Measurements from ENCODE around the gene ST3GAL4.

The ST3GAL4 gene

DNA sequence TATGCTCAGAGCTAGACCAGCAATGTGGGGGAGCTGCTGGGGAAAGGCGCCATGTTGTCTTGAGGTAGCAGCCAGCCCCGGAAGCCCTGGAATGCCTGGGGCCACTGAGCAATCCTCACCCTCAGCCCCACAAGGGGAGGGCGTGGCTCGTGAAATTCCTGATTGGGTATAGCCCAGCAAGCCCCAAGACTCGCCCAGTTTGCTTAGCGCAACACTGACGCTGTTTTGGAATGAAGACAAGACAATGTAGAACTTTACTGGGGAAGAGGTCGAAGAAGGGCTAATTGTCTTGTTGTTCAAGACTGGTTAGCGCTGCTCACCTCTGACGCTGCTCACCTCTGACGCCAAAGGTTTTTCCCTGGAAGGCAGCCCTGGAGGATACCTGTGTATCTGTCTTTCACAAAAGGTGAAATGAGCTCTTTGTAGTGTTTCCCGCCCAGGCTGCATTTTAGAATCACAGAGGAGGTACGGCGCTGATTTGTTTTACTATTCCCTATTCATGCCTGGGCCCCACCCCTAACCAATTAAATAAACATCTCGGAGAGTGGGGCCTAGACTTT, 47.6 kb downstream of the ST3GAL4 start:
- FAIRE-seq (no peak), DNase-seq (ENCODE audit: insufficient read length, low spot score) (no peak)

DNA sequence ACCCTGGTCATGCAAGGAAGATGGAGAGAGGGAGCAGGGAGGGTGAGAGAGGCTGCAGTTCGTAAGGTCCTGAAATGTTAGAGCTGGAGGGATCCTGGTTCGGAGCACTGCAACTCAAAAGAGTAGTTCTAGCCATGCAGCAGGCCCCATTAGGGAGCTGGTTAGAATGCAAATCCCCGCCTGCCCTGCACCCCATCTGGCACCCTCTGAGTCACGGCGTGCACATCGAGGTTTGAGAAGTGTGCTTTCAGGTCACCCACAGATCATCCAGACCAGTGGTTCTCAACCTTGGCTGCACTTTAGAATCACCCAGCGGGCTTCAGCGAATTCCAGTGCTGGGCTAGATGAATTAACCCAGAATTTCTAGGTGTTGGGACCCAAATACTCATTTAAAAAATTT, 48.2 kb downstream of the ST3GAL4 start:
- DNase-seq (ENCODE audit: insufficient read length, low spot score) (no peak), FAIRE-seq (no peak)

DNA sequence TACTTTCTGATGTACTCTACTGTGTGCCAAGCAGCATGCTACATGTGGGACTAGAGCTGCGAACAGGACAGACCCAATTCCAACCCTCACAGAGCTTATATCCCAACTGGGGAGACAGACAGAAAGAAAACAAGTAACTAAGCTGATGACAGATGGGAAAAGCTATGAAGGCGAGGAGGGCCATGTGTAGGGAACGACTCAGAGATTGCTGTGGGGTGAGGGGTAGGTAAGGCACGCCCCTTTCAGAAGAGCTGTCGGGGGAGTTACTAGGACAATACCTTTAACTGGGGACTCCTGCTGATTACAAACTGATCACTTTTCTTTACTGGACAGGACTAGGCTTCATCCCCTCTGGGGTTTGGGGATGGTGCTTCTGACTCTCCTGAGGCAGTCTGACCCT, 48.9 kb downstream of the ST3GAL4 start:
- no peak for FAIRE-seq
- no peak for DNase-seq (ENCODE audit: insufficient read length, low spot score)

DNA sequence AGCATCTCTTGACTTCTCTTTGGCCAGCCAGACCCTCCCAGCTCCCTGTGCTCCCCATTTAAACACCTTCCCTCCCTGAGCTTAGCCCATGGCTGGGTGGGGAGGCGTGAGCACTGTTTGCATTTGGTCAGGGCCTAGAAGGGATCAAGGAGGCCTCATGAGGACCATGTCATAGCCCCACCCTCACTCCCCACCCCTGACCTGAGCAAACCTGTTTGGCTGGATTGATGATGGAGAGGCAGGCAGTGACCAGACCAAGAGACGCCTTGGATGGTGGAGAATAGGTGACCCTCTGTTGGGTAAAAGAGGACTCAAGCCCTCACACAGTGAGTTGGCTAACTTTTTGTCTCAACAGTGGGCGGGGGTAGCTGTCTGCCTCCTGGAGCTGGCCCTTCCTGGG, 49.9 kb downstream of the ST3GAL4 start:
- DNase-seq (ENCODE audit: insufficient read length, low spot score) (no peak), FAIRE-seq (no peak)

DNA sequence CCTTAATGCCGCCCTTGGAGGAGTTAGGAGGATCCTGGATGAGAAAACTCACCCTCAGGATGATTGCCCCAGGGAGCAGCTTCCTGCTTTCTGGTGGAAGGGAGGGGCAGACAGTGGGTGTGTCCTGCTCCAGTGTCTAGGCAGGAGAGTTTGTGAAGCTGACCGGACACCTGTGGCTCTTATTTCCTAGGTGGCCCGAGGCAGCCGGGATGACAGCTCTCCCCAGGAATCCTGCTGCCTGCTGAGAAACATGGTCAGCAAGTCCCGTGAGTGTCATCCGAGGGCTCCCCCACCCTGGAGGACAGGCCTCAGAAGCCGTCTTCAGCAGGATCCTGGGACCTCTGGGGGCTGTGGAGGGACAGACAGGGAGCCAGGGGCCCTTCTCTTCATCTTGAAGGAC, 50.4 kb downstream of the ST3GAL4 start:
- no peak for FAIRE-seq
- no peak for DNase-seq (ENCODE audit: insufficient read length, low spot score)

DNA sequence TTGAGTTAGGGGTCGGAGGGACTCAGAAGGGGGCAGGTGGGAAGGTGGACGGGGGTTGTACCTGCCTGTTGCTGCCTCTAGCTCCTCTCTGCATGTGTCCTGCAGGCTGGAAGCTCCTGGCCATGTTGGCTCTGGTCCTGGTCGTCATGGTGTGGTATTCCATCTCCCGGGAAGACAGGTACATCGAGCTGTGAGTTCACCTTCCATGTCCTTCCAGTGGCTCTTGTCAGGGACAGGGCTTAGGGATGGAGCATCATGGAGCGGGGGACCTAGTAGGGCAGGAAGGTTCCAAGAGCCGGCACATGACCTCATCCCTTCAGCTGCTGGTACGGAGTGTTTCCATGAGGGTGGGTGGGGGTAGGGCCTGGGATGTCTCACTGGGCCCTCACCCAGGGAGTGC, 50.9 kb downstream of the ST3GAL4 start:
- DNase-seq (ENCODE audit: insufficient read length, low spot score) (no peak), FAIRE-seq (no peak)

DNA sequence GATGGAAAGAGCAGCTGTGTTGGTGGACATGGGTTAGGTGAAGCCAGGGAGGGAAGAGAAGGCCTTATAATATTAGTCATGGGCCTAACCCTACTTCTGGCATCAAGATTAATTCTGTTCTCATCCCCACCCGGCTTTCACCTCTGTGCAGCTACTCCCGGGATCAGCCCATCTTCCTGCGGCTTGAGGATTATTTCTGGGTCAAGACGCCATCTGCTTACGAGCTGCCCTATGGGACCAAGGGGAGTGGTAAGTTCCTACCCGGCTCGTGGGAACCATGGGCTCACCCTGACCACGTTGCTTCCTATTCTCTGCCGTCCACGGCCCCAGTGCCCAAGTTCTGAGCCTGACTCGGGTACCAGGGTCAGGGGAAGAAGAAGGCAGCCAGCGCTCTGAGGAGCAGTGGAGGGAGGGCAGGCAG, 51.6 kb downstream of the ST3GAL4 start:
- FAIRE-seq (no peak), DNase-seq (ENCODE audit: insufficient read length, low spot score) (no peak)

DNA sequence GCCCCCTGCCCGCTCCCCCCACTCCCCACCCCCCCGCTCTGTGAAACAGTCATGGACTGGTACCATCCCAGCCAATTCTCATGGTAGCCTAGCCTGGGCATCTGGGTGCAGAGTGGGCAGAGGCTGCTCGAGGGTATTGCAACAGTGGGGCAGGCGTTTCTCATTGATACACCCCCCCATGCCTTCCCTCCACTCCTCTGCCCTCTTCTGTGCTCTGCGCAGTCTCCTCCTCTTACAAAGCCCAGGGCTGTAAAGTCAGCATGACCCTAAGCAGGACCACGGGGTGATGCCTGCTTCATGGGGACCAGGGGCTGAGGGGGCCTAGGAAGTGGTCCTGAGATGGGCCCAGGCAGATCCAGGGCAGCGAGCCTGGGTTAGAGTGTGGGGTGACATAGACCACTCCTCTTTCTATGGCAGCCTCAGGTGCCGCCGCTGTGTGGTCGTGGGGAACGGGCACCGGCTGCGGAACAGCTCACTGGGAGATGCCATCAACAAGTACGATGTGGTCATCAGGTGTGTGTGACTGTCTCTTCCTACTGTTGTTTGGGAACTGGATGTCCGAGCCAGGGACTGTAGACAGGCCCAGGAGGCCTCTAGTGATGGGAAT, 52.3 kb downstream of the ST3GAL4 start:
- no peak for DNase-seq (ENCODE audit: insufficient read length, low spot score)
- FAIRE-seq, result no peak

DNA sequence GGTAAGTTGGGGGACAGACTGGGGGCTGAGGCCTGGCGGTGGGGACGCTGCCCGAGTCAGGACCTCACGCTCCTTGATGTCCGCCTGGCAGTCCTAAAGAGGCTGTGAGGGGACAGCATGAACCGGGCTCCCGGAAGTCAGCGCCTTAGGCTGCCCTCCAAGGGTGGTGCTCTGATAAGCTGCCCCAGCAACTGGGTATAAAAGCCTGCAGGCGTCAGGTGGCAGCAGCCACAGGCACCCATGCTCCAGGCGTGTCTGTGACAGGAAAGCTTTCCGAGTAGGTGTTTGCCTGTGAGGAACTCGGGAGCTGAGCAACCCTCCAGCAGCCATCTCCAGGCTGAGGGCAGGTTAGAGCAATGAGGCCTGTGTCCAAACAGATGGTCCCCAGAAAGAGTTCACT, 53.0 kb downstream of the ST3GAL4 start:
- FAIRE-seq (no peak), DNase-seq (ENCODE audit: insufficient read length, low spot score) (no peak)

DNA sequence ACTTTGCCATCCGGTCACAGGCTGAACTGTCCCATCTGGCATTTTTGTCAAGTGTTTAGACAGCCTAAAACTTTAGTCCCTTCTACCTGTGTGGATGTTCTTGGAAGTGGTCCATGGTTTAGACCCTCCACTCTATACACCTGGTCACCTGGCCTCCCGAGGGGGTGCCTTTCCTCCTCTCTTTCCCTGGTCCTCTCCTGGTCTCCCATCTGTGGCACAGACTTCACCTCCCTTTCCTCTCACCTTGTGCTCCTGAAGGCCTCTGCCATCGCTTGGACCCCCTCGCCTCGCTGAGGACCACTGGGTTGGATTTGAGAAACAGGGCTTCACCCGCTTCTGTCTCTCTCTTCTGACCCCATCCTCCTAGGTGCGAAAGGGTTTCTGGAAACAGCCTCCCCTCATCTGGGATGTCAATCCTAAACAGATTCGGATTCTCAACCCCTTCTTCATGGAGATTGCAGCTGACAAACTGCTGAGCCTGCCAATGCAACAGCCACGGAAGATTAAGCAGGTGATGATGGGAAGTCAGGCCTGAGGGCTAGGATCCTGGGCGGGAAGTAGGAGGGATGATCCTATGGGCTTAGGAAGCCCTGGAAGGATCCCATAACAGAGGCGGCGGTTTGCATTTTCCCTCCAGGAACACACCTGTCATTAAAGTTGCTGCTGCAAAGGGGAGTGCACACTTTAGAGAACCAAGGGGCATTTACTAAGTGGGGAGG, 53.6 kb downstream of the ST3GAL4 start:
- DNase-seq (ENCODE audit: insufficient read length, low spot score) (no peak), FAIRE-seq (no peak)

DNA sequence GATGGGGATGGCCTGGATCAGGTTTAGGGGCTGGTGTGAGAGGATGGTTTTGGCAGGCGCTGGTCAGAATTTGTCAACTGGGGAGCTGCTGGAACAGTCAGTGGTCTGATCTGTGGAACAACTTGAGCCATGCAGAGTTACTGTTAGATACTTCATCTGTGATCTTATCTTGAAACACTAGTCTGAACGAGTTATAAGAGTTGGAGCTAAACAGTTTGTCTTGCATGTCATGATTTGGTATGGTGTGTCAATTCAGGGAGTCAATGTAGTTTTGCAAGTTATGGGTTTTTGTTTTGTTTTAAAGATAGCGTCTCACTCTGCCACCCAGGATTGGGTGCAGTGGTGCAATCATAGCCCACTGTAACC, 54.1 kb downstream of the ST3GAL4 start:
- FAIRE-seq (no peak), DNase-seq (ENCODE audit: insufficient read length, low spot score) (no peak)

DNA sequence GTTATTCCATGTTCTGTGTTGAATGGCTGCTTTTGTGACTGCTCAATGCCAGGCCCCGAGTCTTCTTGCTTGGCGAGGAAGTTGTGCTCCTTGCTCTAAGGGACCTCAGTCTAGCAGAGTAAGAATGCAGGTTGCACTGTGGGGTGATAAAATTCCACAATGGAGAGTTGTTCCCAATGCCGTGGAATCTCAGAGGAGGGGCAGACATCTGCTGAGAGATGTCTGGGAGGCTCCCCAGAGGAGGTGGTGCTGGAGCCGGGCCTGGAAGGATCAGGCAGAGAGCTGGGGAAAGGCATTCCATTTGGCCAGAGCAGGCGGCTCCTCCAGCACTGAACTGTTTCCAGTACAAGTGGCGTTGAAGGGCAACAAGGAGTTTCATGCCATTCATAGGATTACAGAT, 55.2 kb downstream of the ST3GAL4 start:
- no peak for FAIRE-seq
- no peak for DNase-seq (ENCODE audit: insufficient read length, low spot score)

DNA sequence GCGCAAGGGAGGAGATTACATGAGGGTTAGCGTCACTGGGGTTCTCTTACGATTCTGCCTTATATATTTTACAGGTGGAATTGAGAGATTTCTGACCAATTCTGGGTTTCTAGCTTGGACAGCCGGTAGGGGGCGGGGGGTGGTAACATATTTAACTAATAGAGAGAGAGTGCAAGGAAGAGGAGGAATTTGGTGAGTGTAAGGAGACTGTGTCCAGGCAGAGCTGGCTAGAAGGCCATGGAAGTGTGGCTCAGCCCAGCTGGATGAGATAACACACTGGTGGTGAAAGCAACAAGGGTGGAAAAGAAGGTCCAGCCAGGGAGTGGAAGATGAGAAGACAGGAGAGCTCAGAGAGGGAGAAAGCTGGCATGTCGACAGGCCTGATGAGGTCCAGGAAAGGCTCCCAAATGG, 56.5 kb downstream of the ST3GAL4 start:
- FAIRE-seq (no peak), DNase-seq (ENCODE audit: insufficient read length, low spot score) (no peak)

DNA sequence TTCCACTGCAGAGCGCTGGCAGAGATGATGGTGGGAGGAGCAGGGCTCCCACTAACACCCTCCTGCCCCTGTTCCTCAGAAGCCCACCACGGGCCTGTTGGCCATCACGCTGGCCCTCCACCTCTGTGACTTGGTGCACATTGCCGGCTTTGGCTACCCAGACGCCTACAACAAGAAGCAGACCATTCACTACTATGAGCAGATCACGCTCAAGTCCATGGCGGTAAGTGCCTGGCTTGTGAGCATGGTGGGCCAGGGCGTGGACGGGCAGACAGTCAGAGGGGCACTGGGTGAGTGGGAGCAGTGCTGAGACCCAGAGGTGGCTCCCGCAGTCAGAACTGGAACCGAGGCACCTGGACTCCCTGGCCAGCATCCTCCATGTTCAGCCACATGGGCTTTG, 57.9 kb downstream of the ST3GAL4 start:
- no peak for FAIRE-seq
- no peak for DNase-seq (ENCODE audit: insufficient read length, low spot score)

DNA sequence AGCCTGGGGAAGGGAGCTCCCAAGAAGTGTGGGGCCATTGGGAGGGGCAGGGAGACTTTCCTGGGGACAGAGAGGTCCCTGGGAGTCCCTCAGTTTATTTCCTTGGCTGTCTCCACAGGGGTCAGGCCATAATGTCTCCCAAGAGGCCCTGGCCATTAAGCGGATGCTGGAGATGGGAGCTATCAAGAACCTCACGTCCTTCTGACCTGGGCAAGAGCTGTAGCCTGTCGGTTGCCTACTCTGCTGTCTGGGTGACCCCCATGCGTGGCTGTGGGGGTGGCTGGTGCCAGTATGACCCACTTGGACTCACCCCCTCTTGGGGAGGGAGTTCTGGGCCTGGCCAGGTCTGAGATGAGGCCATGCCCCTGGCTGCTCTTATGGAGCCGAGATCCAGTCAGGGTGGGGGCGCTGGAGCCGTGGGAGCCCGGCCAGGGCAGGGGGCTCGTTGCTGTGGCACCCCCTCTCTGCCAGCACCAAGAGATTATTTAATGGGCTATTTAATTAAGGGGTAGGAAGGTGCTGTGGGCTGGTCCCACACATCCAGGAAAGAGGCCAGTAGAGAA, 58.4 kb downstream of the ST3GAL4 start:
- no peak for FAIRE-seq
- DNase-seq (ENCODE audit: insufficient read length, low spot score), result no peak

DNA sequence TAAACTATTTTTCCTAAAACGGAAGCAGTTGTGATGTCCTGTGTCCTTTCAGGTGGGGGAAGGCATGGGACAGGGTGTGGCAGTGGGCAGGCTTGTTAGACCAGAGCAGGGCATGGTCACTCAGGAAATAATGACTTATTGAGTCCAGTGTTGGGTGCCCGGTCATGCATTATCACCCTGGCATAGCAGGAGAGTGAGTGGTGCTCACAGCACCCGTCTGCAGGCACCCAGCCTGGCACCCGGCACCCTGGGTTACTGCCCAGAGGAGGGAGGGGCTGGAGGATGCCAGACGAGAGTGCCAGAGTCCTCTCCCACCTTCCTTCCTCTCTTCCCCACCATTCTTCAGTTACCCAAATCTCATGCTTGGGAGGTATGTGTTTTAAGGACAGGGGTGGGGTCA, 59.1 kb downstream of the ST3GAL4 start:
- no peak for FAIRE-seq
- DNase-seq (ENCODE audit: insufficient read length, low spot score), result no peak

DNA sequence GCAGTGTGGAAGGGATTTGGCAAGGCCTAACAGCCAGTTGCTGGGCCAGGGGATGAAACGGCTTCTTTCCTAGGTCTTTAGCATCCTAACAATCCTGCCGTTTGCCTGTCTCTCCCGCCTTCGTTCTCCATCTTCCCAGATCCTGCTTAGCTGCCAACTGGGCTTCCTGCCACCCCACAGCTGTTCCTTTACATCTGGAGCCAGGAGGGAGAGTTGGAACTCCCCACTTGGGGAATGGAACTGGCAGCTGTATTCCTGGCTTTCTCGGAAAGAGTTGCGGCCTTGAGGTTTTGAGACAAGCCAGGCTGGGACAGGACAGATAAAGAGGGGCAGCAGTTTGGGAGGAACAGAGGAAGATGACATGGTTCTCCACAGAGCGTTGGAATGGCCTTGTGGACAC, 59.6 kb downstream of the ST3GAL4 start:
- FAIRE-seq, result no peak
- no peak for DNase-seq (ENCODE audit: insufficient read length, low spot score)

DNA sequence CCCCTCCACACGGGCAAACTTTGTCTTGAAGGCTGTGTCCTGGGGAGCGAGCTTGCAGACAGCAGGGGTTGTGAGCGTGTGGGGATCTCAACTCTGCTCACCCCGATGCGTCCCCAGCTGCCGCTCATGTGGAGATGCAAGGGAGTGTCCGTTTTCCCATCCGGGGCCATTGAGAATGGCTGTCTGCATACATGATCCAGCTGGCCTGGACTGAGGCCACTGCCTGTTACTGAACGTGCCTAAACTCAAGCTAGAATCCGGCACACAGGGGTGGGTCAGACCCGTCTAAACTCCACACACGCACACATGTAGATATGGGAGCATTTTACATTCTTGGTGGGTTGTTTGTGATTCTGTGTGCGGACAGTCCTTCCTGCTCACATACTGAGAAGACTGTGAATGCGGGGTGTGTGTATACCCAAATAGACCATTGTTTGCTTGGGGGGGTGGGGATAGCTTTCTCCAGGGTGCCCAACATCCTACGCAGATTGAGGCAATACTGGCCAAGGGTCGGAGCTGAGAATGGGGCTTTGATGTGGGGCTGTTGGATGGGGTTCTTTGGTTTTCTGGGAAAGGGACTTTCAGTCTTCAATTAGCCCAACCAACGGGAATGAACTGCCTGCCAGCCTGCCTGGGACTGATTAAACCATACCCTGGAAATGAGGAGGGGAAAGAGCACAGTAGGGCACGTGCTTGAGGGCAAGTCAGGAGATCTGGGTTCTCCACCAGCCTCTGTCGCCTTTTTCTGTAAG, 60.4 kb downstream of the ST3GAL4 start:
- FAIRE-seq (no peak), DNase-seq (ENCODE audit: insufficient read length, low spot score) (no peak)

DNA sequence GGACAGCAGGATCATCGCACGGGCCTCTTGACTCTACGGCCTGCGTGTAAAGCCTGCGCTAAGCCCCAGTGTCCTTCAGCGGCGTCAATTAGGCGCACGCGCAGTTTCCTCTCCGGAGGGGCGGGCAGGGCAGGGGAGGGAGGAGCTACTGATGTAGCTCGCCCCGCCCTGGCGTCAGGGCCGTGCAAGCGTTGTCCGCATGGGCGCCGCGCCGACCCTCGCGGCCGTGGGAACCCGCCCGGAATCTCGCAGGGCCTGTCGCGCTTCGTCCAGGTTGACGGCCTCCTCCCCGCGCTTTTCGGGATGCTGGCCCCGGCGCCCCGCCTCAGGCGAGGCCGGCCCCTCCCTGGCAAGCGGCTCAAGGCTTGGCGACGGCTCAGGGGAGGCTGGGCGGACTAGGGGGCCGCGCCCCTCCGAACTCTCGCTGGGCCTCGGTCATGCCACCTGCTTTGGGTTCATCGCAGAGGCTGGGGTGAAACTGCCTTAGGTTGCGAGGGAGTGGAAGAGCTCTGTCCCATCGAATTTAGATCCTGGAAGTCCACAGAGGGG, 61.1 kb downstream of the ST3GAL4 start:
- DNase-seq (ENCODE audit: insufficient read length, low spot score) (no peak), FAIRE-seq (no peak)

DNA sequence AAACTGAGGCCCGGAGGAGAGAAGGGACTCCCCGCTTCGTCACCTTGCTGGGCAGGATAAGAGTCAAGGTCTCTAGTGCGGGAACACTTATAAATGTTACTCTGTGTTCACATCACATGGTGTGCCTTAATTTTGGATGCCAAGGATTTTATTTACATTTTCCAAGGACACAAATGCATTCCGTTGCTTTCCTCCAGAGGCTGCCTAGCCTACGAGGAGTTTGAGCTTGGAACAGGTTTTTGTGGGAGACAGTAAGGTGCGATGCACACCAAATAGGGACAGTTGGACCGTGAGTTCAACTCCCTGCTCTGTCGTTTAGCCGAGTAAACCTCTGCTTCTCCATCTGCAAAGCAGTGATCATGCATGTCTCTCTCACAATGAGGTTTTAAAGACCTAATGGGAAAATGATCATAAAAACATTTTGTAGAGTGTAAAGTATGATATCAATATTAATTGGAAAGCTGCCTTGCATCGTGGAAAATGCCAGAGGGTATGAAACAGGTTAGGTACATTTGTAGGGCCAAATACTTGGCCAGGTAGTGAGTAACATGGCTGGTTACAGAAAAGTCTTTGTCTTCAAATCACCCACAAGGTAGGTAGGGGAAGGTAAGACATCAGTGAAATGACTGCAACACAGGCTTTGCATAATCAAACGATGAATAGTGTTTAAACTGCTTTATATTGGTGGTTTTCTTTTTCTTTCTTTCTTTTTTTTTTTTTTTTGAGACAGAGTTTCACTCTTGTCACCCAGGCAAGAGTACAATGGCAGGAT, 61.8 kb downstream of the ST3GAL4 start:
- DNase-seq (ENCODE audit: insufficient read length, low spot score), result no peak
- no peak for FAIRE-seq

Data from HTR-8/SVneo (cell line).